Peyer's patch (tissue), 4 donors: ENCODE results near the gene C15orf39.

Experiments used
- POLR2A ChIP-seq, 2 donors: fragments of 450-650 bp; IDR thresholded peaks; one replicate each; pipeline ENCODE4 v1.5.1; 2017; ENCODE audit warnings: antibody characterized with exemption in 2 of 2, mild to moderate bottlenecking in 2 of 2, moderate library complexity in 2 of 2
- TF ChIP-seq, protein P1 (sequence below), 6 experiments: fragments of 450-650 bp in 4 of 6; fragments of 200-600 bp in 2 of 6; sonication (generic) in 1 of 6; IDR thresholded peaks; one replicate each; pipeline ENCODE4 v1.5.1; 2017 to 2019; ENCODE audit warnings: antibody characterized with exemption in 6 of 6, mild to moderate bottlenecking in 3 of 6, moderate library complexity in 1 of 6

GRCh38 chr15:75193272-75193671 lies 8.4 kb upstream of the C15orf39 start:
- TF ChIP-seq, protein P1, sequence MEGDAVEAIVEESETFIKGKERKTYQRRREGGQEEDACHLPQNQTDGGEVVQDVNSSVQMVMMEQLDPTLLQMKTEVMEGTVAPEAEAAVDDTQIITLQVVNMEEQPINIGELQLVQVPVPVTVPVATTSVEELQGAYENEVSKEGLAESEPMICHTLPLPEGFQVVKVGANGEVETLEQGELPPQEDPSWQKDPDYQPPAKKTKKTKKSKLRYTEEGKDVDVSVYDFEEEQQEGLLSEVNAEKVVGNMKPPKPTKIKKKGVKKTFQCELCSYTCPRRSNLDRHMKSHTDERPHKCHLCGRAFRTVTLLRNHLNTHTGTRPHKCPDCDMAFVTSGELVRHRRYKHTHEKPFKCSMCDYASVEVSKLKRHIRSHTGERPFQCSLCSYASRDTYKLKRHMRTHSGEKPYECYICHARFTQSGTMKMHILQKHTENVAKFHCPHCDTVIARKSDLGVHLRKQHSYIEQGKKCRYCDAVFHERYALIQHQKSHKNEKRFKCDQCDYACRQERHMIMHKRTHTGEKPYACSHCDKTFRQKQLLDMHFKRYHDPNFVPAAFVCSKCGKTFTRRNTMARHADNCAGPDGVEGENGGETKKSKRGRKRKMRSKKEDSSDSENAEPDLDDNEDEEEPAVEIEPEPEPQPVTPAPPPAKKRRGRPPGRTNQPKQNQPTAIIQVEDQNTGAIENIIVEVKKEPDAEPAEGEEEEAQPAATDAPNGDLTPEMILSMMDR (IDR thresholded peaks at IDR 0.05) = no peak
- TF ChIP-seq POLR2A (IDR thresholded peaks at IDR 0.05) = no peak
